RPMI7951 (cell line): ENCODE data around the gene PFKFB3. TPM values are rescaled to one million over a fixed set of nuclear protein-coding genes. Genes with fewer than 3 reads are reported as not detected.
"Not testable (repeated sequence)": the region's sequence is repeated elsewhere in the genome, so short reads cannot be mapped to it uniquely, and the experiment has no call there.

Experiments used
- DNase-seq: peaks from one replicate; pipeline ENCODE4 v3.0.0-alpha.2; 2012; ENCODE audit warnings: low read depth
- total RNA-seq: library from RNA; depleted of rRNA; stranded (reverse); fragments of >200 nt; shearing (Covaris generic); gene quantifications from 2 replicates; pipeline ENCODE4 v1.2.3, GENCODE V29; 2014

PFKFB3 gene
- total RNA-seq, 1 experiment from 2014 or later = 46.6 TPM

- DNase-seq = no peak
These were observed 541 bp upstream of the PFKFB3 start for GRCh38 chr10:6202098-6202683.

GRCh38 chr10:6203331-6204062 lies 765 bp downstream of the PFKFB3 start:
- peak; percentile 75 for DNase-seq

GRCh38 chr10:6204063-6204340 lies 1.3 kb downstream of the PFKFB3 start:
- DNase-seq = no peak

DNA sequence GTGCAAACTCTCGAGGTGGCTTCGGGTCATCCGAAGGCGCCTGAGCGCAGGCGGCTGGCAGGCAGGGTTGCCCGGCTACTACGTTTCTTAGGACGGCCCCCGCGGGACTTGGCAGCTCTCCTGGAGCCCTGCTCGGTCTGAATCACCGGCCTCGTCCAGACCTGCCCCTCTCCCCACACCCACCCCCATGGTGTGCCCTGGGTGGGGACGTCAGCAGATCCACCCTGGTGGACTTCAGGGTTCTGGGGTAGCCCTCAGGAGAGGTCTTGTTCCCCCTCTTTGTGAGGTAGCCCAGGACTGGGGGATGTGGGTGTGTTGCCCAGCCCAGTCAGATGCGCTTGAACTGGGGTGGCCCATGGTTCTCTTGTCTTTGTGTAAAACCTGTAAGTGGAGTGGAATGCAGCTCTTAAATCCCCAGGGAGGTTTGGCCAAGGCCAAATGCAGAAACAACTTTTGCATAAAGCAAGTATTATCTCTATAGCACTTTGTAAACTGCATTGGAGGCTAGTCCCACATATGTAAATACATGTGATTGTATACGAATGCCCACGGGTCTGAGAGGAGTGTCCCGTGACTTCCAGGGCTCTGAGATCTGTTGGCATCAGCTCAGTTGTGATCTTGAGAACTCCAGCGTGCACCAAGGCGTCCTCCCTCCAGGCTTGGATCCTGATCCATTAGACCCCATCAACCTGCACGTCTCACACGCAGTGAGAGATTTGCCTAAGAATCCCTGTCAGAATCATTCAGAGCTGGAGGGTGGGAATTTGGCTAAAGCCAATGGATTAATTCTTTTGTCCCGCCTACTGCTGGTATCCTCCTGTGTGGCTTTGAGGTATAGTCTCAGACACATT lies 1.8 kb downstream of the PFKFB3 start:
- DNase-seq = peak; percentile 87

- DNase-seq = not testable (repeated sequence)
These were observed 3.8 kb downstream of the PFKFB3 start for GRCh38 chr10:6206486-6206885.

- DNase-seq = no peak
These were observed 4.9 kb downstream of the PFKFB3 start for GRCh38 chr10:6207658-6208057.

- peak; percentile 75 for DNase-seq
These were observed 6.1 kb downstream of the PFKFB3 start for GRCh38 chr10:6208799-6209235.

GRCh38 chr10:6211341-6211670 lies 8.6 kb downstream of the PFKFB3 start:
- no peak for DNase-seq

GRCh38 chr10:6211671-6212635 lies 9.2 kb downstream of the PFKFB3 start:
- peak; percentile 70 for DNase-seq

- no peak for DNase-seq
These were observed 10.1 kb downstream of the PFKFB3 start for GRCh38 chr10:6212806-6213205.

DNA sequence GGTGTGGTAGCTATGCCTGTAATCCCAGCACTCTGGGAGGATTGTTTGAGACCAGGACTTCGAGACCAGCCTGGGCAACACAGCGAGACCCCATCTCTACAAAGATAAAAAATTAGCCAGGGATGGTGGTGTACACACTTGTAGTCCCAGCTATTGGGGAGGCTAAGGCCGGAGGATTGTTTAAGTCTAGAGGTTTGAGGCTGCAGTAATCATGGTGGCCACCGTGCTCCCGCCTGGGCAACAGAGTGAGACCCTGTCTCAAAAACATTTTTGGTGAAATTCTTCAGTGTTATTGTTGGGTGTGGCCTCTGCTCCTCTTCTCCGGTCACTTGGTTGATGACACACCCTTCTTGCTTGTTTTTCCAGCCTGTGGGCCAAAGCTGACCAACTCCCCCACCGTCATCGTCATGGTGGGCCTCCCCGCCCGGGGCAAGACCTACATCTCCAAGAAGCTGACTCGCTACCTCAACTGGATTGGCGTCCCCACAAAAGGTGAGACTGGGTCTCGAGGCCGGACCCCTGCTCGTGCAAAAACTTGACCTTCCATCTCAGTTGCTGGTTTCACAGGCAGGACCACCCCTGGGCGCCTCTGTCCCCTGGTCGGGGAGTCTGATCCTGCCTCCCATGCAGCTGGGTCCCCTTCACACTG lies 10.6 kb downstream of the PFKFB3 start:
- DNase-seq = no peak

DNA sequence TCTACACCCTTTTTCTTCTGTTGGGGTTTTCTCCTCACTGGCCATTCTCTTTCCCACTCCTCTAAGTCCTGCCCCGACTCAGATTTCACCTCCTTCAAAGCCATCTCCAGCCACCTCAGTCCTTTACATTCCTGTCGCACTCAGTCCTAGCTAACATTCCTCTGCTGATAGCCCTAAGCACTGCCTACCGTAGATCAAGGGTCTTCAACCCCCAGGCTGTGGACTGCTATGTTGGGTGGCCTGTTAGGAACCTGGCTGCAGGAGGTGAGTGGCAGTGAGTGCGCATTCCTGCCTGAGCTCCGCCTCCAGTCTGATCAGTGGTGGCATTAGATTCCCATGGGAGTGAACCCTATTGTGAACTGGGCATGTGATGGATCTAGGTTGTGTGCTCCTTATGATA lies 11.2 kb downstream of the PFKFB3 start:
- no peak for DNase-seq

DNA sequence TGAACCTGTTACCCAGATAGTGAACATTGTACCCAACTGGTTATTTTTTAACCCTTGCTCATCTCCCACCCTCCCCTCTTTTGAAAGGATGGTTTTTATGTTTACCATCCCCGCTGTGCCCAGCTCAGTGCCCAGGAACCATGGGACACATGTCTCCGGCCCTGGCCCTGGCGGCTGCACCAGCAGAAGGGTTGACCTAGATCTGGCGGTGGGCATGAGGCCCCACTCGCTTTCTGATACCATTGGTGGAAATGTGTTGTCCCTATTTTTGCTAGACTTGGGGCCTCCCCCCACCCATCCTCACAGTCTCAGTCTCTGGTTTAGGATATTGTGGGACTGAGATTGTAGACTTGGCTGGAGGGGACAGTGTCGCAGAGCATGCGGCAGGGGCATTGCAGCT lies 11.9 kb downstream of the PFKFB3 start:
- no peak for DNase-seq

DNA sequence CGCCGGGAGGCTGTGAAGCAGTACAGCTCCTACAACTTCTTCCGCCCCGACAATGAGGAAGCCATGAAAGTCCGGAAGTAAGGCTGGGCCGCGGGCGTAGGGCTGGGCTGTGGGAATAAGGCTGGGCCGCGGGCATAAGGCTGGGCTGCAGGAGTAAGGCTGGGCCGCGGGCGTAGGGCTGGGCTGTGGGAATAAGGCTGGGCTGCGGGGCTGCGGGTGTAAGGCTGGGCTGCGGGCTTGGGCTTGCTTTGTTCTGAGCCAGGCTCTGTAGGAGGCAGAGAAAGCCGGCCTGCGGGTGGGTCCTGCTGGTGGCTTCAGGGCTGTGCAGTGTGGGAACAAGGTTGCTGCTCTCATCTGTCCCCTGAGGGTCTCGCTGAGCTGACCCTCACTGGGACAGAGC lies 12.5 kb downstream of the PFKFB3 start:
- no peak for DNase-seq

GRCh38 chr10:6215683-6216484 lies 13.2 kb downstream of the PFKFB3 start:
- no peak for DNase-seq

DNA sequence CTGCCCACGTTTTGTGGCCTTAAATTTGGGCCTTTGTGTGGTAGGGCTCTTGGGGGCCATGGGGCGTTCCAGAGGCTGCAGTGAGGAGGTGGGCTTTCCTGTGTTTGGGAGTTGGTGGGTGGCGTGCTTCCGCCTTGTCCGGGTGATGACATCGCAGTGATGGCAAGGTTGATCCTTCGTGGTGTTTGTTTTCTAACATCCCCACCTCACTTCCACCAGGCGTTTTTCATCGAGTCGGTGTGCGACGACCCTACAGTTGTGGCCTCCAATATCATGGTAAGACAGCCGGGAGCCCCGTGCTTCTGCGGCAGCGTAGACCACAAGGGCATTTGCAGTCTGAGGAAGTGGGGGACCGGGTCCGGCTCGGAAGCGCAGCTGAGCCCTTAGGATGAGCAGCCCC lies 14.2 kb downstream of the PFKFB3 start:
- DNase-seq = no peak

DNA sequence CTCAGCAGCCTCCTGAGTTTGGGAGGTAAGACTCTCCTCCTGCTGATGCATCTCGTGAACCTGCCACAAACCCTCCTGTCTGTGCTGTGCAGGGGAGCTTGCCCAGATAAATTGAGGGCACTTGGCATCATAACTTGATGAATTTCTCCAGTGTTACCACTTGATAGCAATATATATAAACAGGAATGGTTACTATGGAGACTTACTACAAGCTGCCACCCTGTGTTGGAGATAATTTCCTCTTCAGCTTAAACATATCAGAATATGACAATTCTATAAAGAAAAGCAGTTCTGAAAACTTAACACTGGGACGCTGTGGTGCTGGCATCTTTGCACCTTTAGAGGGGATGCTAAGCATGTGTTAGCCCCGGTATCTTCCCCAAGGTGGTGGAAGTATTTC lies 14.9 kb downstream of the PFKFB3 start:
- DNase-seq = no peak

- peak; percentile 96 for DNase-seq
These were observed 16.2 kb downstream of the PFKFB3 start for GRCh38 chr10:6218692-6219493.

- no peak for DNase-seq
These were observed 16.7 kb downstream of the PFKFB3 start for GRCh38 chr10:6219494-6219836.
